Muscle of leg (tissue), 11 donors: ENCODE measurements around the gene ABCA7. TPM values are rescaled to one million over a fixed set of nuclear protein-coding genes. Genes with fewer than 3 reads are reported as not detected.
A peak's percentile ranks its signal among the peaks of the same experiment; 100 is the strongest.

Experiments
- DNase-seq: peaks from one replicate; pipeline ENCODE4 v3.0.0; 2013
- H3K27ac ChIP-seq: one replicate; pipeline ENCODE4 v1.5.1; 2013; ENCODE audit warnings: mild to moderate bottlenecking, low read length, control low read depth
- H3K27me3 ChIP-seq: one replicate; pipeline ENCODE4 v1.6.1; 2013; ENCODE audit warnings: low read length; ENCODE audit not compliant: control insufficient read depth, insufficient read depth
- H3K36me3 ChIP-seq: one replicate; pipeline ENCODE4 v1.6.1; 2013; ENCODE audit warnings: low read length; ENCODE audit not compliant: control insufficient read depth, insufficient read depth
- H3K4me1 ChIP-seq: one replicate; pipeline ENCODE4 v1.6.1; 2013; ENCODE audit warnings: low read length; ENCODE audit not compliant: control insufficient read depth, insufficient read depth
- H3K4me3 ChIP-seq: one replicate; pipeline ENCODE4 v1.5.1; 2013; ENCODE audit warnings: low read length, control low read depth
- H3K9me3 ChIP-seq: replicated peaks from 2 replicates; pipeline ENCODE4 v1.6.1; 2013; ENCODE audit warnings: low read depth, low read length; ENCODE audit not compliant: control insufficient read depth
- WGBS: methylation state at CpG from one replicate; pipeline ENCODE4 v1.1.5; 2013; ENCODE audit warnings: missing lambda C conversion rate; ENCODE audit not compliant: insufficient coverage; 5-methylcytosine and 5-hydroxymethylcytosine counted together
- polyA plus RNA-seq, 8 donors: library from polyadenylated mRNA; unstranded; fragments of 120-200 nt; gene quantifications; one replicate each; pipeline versions ENCODE4 v1.2.1 to v1.2.3, GENCODE V29; 2013; ENCODE audit warnings: inconsistent platforms in 1 of 8, low replicate concordance in 1 of 8; ENCODE audit not compliant: insufficient read length in 8 of 8, insufficient read depth in 1 of 8
- total RNA-seq: library from RNA; stranded (reverse); fragments of 120-200 nt; gene quantifications from one replicate; pipeline ENCODE4 v1.2.4, GENCODE V29; 2013

The ABCA7 gene
- total and polyA plus RNA-seq, 9 donors: 7.9 to 23.0 (median 12.6) TPM

GRCh38 chr19:1098177-1099051 lies 58.5 kb downstream of the ABCA7 start:
- Histone ChIP-seq H3K36me3 (peaks cover 9% of the 10 kb centered on the region), H3K4me3 (no peak overlapping the region), H3K27ac (no peak overlapping the region), H3K4me1 (peaks cover 41% of the 10 kb centered on the region), H3K9me3 (no peaks in the 10 kb centered on the region), H3K27me3 (no peaks in the 10 kb centered on the region)
- no peak for DNase-seq
- WGBS: 50% methylated on average over 13 of the region's 15 CpGs

DNA sequence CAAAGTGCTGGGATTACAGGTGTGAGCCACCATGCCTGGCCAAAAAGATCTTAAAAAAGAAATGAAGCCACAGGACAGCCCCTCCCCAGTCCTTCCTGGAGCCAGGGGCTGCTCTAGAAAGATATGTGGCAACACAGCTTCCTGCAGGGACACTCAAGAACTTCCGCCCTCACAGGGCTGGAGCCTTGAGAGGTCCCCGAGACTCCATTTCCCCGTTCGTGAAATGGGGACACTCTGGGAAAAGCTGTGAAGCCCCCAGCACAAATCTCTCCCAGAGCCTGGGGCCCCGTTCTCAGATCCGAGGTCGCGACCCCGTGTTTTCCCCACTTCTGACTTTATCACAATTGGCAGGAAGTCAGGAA lies 61.4 kb downstream of the ABCA7 start:
- peak overlapping the region; percentile 96 for H3K27ac ChIP-seq
- peaks cover 8% of the 10 kb centered on the region for H3K36me3 ChIP-seq
- H3K9me3 ChIP-seq: no peaks in the 10 kb centered on the region
- 19% methylated on average over 5 of the region's 9 CpGs for WGBS
- peak; percentile 66 for DNase-seq
- H3K4me3 ChIP-seq: no peak overlapping the region
- H3K4me1 ChIP-seq: peaks cover 39% of the 10 kb centered on the region
- no peaks in the 10 kb centered on the region for H3K27me3 ChIP-seq

DNA sequence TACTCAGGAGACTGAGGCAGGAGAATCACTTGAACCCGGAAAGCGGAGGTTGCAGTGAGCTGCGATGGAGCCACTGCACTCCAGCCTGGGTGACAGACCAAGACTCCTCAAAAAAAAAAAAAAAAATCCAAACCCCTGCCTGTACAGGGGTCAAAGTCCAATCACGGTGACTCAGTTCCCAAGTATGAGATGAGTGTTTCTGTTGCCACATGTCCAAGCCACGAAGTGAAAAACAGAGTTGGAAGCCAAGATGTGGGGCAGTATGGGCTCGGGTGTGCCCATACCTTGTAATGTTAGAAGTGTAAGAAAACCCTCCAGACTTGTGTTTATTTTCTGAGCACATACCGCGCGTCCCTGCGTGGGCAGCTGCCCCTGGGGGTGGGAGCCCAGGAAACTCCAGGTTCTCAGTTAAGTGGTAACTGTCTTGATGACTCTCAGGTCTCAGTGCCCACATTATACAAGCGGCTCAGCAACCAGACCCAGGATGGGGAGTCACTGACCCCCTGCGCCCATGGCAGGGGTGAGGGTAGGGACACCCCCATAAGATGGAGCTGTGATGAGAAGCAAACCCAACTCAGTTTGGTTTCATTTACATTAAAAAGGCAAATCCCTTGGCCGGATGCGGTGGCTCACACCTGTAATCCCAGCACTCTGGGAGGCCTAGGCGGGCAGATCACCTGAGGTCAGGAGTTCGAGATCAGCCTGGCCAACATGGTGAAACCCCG lies 62.7 kb downstream of the ABCA7 start:
- WGBS: 60% methylated on average over 7 of the region's 17 CpGs

GRCh38 chr19:1103132-1103707 lies 63.3 kb downstream of the ABCA7 start:
- Histone ChIP-seq H3K36me3 (peaks cover 23% of the 10 kb centered on the region), H3K4me3 (peak overlapping the region; percentile 36), H3K9me3 (no peaks in the 10 kb centered on the region), H3K27ac (peak overlapping the region; percentile 92), H3K27me3 (no peaks in the 10 kb centered on the region), H3K4me1 (peaks cover 43% of the 10 kb centered on the region)
- 40% methylated on average over 16 of the region's 20 CpGs for WGBS
- DNase-seq: no peak

More for the DNA sequence above, 62.7 kb downstream of the ABCA7 start:
- peak overlapping the region; percentile 96 for H3K27ac ChIP-seq
- DNase-seq: no peak
- no peak overlapping the region for H3K4me3 ChIP-seq
- no peaks in the 10 kb centered on the region for H3K27me3 ChIP-seq
- H3K4me1 ChIP-seq: peaks cover 43% of the 10 kb centered on the region
- peaks cover 19% of the 10 kb centered on the region for H3K36me3 ChIP-seq
- no peaks in the 10 kb centered on the region for H3K9me3 ChIP-seq

DNA sequence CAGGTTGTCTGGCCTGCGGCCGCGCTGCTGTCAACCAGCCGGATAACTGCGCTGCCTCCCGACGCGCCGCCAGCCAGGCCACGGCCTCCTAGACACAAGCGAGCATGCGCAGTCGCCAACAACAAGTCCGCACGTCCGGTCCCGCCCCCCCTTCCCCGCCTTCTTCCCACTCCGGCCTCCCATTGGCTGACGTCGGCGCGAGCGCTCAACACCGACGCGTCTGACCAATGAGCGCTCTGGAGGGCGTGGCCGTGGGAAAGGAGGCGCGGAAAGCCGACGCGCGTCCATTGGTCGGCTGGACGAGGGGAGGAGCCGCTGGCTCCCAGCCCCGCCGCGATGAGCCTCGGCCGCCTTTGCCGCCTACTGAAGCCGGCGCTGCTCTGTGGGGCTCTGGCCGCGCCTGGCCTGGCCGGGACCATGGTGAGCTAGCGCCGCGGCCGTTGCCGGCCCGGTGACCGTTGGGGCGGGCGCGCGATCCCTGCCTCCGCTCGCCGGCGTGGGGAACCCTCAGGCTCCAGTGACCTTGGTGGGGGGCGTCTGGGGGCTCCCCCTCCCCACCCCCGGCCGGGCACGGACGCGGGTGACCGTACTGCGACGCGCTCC lies 63.9 kb downstream of the ABCA7 start, which contains the start of gene GPX4:
TSS of gene GPX4 (plus strand) at position 287 of the 603 bp plus-strand sequence. CDS start at position 337, 50 bp downstream.
- H3K4me3 ChIP-seq: peak within 1 kb of the TSS; percentile 65
- peak; percentile 100 for DNase-seq
- under 1% methylated on average over 71 of the region's 75 CpGs for WGBS
- peak within 1 kb of the TSS; percentile 96 for H3K27ac ChIP-seq
- H3K36me3 ChIP-seq: peaks cover 25% of the 10 kb centered on the region
- peaks cover 43% of the 10 kb centered on the region for H3K4me1 ChIP-seq
- no peaks in the 10 kb centered on the region for H3K9me3 ChIP-seq
- no peaks in the 10 kb centered on the region for H3K27me3 ChIP-seq

- Histone ChIP-seq H3K36me3 (peaks cover 30% of the 10 kb centered on the region), H3K4me1 (peaks cover 43% of the 10 kb centered on the region), H3K4me3 (peak overlapping the region; percentile 65), H3K27me3 (no peaks in the 10 kb centered on the region), H3K9me3 (no peaks in the 10 kb centered on the region), H3K27ac (peak overlapping the region; percentile 88)
- under 1% methylated on average over 93 of the region's 93 CpGs for WGBS
- DNase-seq: peak; percentile 81
Observed at GRCh38 chr19:1104311-1105007, 64.6 kb downstream of the ABCA7 start.

- Histone ChIP-seq H3K4me3 (peak overlapping the region; percentile 65), H3K4me1 (peaks cover 43% of the 10 kb centered on the region)
- 18% methylated on average over 54 of the region's 69 CpGs for WGBS
Observed at GRCh38 chr19:1105008-1105872, 65.3 kb downstream of the ABCA7 start.

GRCh38 chr19:1105873-1106840 lies 66.2 kb downstream of the ABCA7 start:
- DNase-seq: no peak
- Histone ChIP-seq H3K4me1 (peaks cover 47% of the 10 kb centered on the region), H3K36me3 (peaks cover 39% of the 10 kb centered on the region), H3K27me3 (no peaks in the 10 kb centered on the region), H3K4me3 (no peak overlapping the region), H3K27ac (no peak overlapping the region), H3K9me3 (no peaks in the 10 kb centered on the region)
- 78% methylated on average over 26 of the region's 32 CpGs for WGBS

More at GRCh38 chr19:1105008-1105872, 65.3 kb downstream of the ABCA7 start:
- Histone ChIP-seq H3K27me3 (no peaks in the 10 kb centered on the region), H3K36me3 (peaks cover 37% of the 10 kb centered on the region), H3K27ac (peak overlapping the region; percentile 88), H3K9me3 (no peaks in the 10 kb centered on the region)
- DNase-seq: peak; percentile 53
